GM12878 (cell line): ENCODE results near the gene ZSWIM6. TPM values are rescaled to one million over a fixed set of nuclear protein-coding genes. Genes with fewer than 3 reads are reported as not detected.

Experiments
- ATAC-seq: fragments of 200-7000 bp; cut with Tn5 transposase; 3 replicates; pipeline ENCODE4 v1.9.1; 2020; ENCODE audit warnings: mild to moderate bottlenecking, moderate library complexity
- BruUV-seq: library from RNA; stranded (reverse); fragments of 400-500 nt; replicated peaks from 2 replicates; lab custom pipeline; 2021; lab: Mats Ljungman, UMichigan
- CTCF ChIA-PET: fragments of 300-600 bp; sonication (Branson Sonifier 250); formaldehyde crosslinking; extraction: SDS; loops from one replicate; lab custom pipeline; 2021; ENCODE audit warnings: inconsistent platforms; lab: Yijun Ruan, JAX
- POLR2A ChIA-PET: fragments of 350-600 bp; formaldehyde crosslinking; extraction: SDS; loops from one replicate; lab custom pipeline; 2021; ENCODE audit warnings: inconsistent platforms; lab: Charles Lee
- RAD21 ChIA-PET: fragments of 300-600 bp; sonication (Branson Sonifier 250); formaldehyde crosslinking; loops from one replicate; lab custom pipeline; 2023; ENCODE audit warnings: antibody characterized with exemption; ENCODE audit not compliant: unreplicated experiment; lab: Charles Lee
- SMC1A ChIA-PET: fragments of 300-600 bp; sonication (Branson Sonifier 250); formaldehyde crosslinking; loops from one replicate; lab custom pipeline; 2023; ENCODE audit not compliant: unreplicated experiment, uncharacterized antibody; lab: Charles Lee
- DNase-seq: peaks from one replicate; pipeline ENCODE4 v3.0.0-alpha.2; 2011; ENCODE audit warnings: low read depth, low spot score
- FAIRE-seq: peaks from 3 replicates; lab custom pipeline; 2011; peaks lifted over from hg19 to GRCh38; lab: Jason Lieb, UNC
- H2AFZ ChIP-seq: 2 replicates; pipeline ENCODE4 v1.6.0; 2011; ENCODE audit warnings: low read depth, low read length, control low read depth; ENCODE audit not compliant: control insufficient read depth
- H3K27ac ChIP-seq: 2 replicates; pipeline ENCODE4 v1.5.1; 2011; ENCODE audit warnings: control low read depth; ENCODE audit not compliant: control insufficient read depth, insufficient read depth
- H3K27me3 ChIP-seq, 2 experiments: replicated peaks in 1 of 2; 2 replicates each; pipeline versions ENCODE4 v1.6.0 to v1.6.1; 2011; ENCODE audit warnings: low read length in 1 of 2; ENCODE audit not compliant: control insufficient read depth in 2 of 2, insufficient read depth in 2 of 2
- H3K36me3 ChIP-seq, 2 experiments: 2 replicates each; pipeline ENCODE4 v1.5.1; 2011; ENCODE audit warnings: low read length in 1 of 2; ENCODE audit not compliant: control insufficient read depth in 2 of 2, insufficient read depth in 2 of 2
- H3K4me1 ChIP-seq: 2 replicates; pipeline ENCODE4 v1.6.1; 2011; ENCODE audit warnings: mild to moderate bottlenecking, low read length, moderate library complexity, mixed read lengths; ENCODE audit not compliant: control insufficient read depth, insufficient read depth
- H3K4me2 ChIP-seq: 2 replicates; pipeline ENCODE4 v1.6.0; 2011; ENCODE audit warnings: control low read depth; ENCODE audit not compliant: control insufficient read depth, insufficient read depth
- H3K4me3 ChIP-seq: fragments of 200-600 bp; sonication (generic); 2 replicates; pipeline ENCODE4 v1.5.1; 2016
- H3K79me2 ChIP-seq: 2 replicates; pipeline ENCODE4 v1.6.0; 2011; ENCODE audit warnings: low read length; ENCODE audit not compliant: control insufficient read depth, insufficient read depth
- H3K9ac ChIP-seq: 2 replicates; pipeline ENCODE4 v1.8.0; 2011; ENCODE audit warnings: low read length, control low read depth, mixed read lengths; ENCODE audit not compliant: control insufficient read depth, insufficient read depth
- H3K9me3 ChIP-seq: replicated peaks from 3 replicates; pipeline ENCODE4 v1.5.1; 2011; ENCODE audit warnings: mild to moderate bottlenecking, low read length; ENCODE audit not compliant: control insufficient read depth, insufficient read depth
- H4K20me1 ChIP-seq: 2 replicates; pipeline ENCODE4 v1.6.0; 2011; ENCODE audit not compliant: control insufficient read depth, insufficient read depth
- BMI1 ChIP-seq: fragments of 450-650 bp; IDR thresholded peaks from 2 replicates; pipeline ENCODE4 v1.6.1; 2016; ENCODE audit warnings: mild to moderate bottlenecking, moderate library complexity, borderline replicate concordance
- CBX5 ChIP-seq: sonication (generic); IDR thresholded peaks from 2 replicates; pipeline ENCODE4 v1.6.1; 2016; ENCODE audit warnings: low read depth, moderate library complexity, mild to moderate bottlenecking, inconsistent platforms
- DPF2 ChIP-seq: fragments of 450-650 bp; IDR thresholded peaks from 2 replicates; pipeline ENCODE4 v1.6.1; 2017; ENCODE audit warnings: mild to moderate bottlenecking
- HDAC2 ChIP-seq: fragments of 200-600 bp; sonication (generic); IDR thresholded peaks from 2 replicates; pipeline ENCODE4 v1.6.1; 2017
- JUNB ChIP-seq: IDR thresholded peaks from 2 replicates; pipeline ENCODE4 v1.6.1; 2016; ENCODE audit warnings: antibody characterized with exemption, mild to moderate bottlenecking
- JUND ChIP-seq: IDR thresholded peaks from 2 replicates; pipeline ENCODE4 v1.6.1; 2012; ENCODE audit warnings: low read depth, mild to moderate bottlenecking, low read length, improper control_type of control experiment, moderate library complexity
- SIX5 ChIP-seq: IDR thresholded peaks from 2 replicates; pipeline ENCODE4 v1.6.1; 2011; ENCODE audit warnings: mild to moderate bottlenecking, low read depth, low read length, moderate library complexity; ENCODE audit not compliant: severe bottlenecking
- SMARCA5 ChIP-seq: fragments of 450-650 bp; IDR thresholded peaks from 2 replicates; pipeline ENCODE4 v1.6.1; 2017; ENCODE audit warnings: mild to moderate bottlenecking
- SP1 ChIP-seq: IDR thresholded peaks from one replicate; pipeline ENCODE4 v1.6.1; 2011; ENCODE audit warnings: low read depth, low read length
- SREBF1 ChIP-seq: IDR thresholded peaks from 2 replicates; pipeline ENCODE4 v1.6.1; 2012; ENCODE audit warnings: mild to moderate bottlenecking, low read length
- STAT1 ChIP-seq: fragments of 450-650 bp; conservative IDR thresholded peaks from 2 replicates; pipeline ENCODE4 v1.6.1; 2014; ENCODE audit warnings: antibody characterized with exemption, mild to moderate bottlenecking
- WRNIP1 ChIP-seq: IDR thresholded peaks from 2 replicates; pipeline ENCODE4 v1.6.1; 2011; ENCODE audit warnings: low read depth, low read length, improper control_type of control experiment, borderline replicate concordance
- ZBED1 ChIP-seq: IDR thresholded peaks from 2 replicates; pipeline ENCODE4 v1.6.1; 2016; ENCODE audit warnings: borderline replicate concordance
- WGBS: methylation state at CpG from one replicate; pipeline ENCODE4 v1.1.6; 2016; ENCODE audit warnings: low lambda C conversion rate; ENCODE audit not compliant: insufficient replicate concordance, insufficient coverage; ENCODE audit errors: missing lambda C conversion rate; 5-methylcytosine and 5-hydroxymethylcytosine counted together
- in situ Hi-C: fragments of 300-500 bp; cut with MboI; formaldehyde crosslinking; loops from 9 replicates; pipeline ENCODE4 v1.14.3; 2018; ENCODE audit warnings: mixed read lengths
- intact Hi-C: fragments of 100-400 bp; cut with micrococcal nuclease; formaldehyde crosslinking; loops from one replicate; pipeline ENCODE4 v1.14.2; 2022; ENCODE audit not compliant: unreplicated experiment
- polyA plus RNA-seq, 11 experiments: library from polyadenylated mRNA; depleted of rRNA in 4 of 11; unstranded in 6 of 11; stranded (reverse) in 5 of 11; fragments of >200 nt; fragmentation: Nextera tagmentation in 4 of 11; fragmentation: Illumina TruSeq in 1 of 11; extraction: Ambion mirVana in 4 of 11; extraction: Trizol in 1 of 11; gene quantifications; 1 replicate in 1 of 11; 2 replicates in 10 of 11; pipeline versions ENCODE4 v1.2.1 to v1.2.3, GENCODE V29; 2011 to 2016; ENCODE audit warnings: inconsistent platforms in 2 of 11, missing spikeins in 2 of 11, low read depth in 1 of 11
- total RNA-seq, 4 experiments: library from RNA; depleted of rRNA in 3 of 4; stranded (reverse); fragments of >200 nt in 3 of 4; fragmentation: Illumina TruSeq in 1 of 4; extraction: Trizol in 1 of 4; gene quantifications; 2 replicates each; pipeline versions ENCODE4 v1.2.1 to v1.2.3, GENCODE V29; 2013 to 2021
- TF ChIP-seq, protein P1 (sequence below): fragments of 450-650 bp; formaldehyde crosslinking; IDR thresholded peaks from 2 replicates; pipeline ENCODE4 v1.5.0; 2022; ENCODE audit warnings: mild to moderate bottlenecking, missing genetic modification characterization
- TF ChIP-seq, protein P2 (sequence below): fragments of 450-650 bp; IDR thresholded peaks from 2 replicates; pipeline ENCODE4 v1.6.1; 2017; ENCODE audit warnings: mild to moderate bottlenecking, low read depth, inconsistent platforms; ENCODE audit not compliant: poor library complexity, severe bottlenecking
- TF ChIP-seq, protein P3 (sequence below): IDR thresholded peaks from 2 replicates; pipeline ENCODE4 v1.6.1; 2012; ENCODE audit warnings: low read depth, low read length, improper control_type of control experiment

Gene ZSWIM6
- total and polyA plus RNA-seq, 10 of the 15 experiments (the other 5 are each of a cell fraction or from before 2014, with no cell fraction given), result 0.53 to 6.2 (median 3.4) TPM

DNA sequence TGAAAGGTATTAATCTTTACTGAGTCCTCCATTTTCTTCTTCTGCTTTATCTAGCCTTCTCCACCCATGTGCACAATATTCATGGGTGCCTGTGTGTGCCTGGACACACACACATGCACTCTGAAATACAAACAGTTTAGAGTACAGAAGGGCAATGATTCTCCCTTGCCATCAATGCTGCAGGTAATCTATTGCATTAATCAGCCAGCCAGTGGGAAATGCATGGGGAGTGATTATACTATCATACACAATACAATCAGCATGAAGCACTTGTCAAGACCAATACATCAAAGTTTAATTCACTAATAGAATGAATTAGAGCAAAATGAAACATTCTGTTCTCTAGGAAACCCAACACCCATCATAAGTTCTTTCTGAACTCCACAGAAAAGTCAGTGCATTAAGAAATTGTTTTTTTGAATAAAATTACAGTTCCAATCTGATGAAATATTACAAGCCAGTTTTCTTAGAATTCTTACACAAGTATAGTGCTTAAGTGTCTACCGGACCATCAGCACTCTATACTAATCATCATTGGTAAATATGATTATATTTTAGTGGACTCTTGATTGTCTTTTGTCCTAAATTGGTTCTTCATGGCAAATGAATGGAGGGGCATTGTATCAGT lies 172.2 kb downstream of the ZSWIM6 start:
- TF ChIP-seq, protein P1, sequence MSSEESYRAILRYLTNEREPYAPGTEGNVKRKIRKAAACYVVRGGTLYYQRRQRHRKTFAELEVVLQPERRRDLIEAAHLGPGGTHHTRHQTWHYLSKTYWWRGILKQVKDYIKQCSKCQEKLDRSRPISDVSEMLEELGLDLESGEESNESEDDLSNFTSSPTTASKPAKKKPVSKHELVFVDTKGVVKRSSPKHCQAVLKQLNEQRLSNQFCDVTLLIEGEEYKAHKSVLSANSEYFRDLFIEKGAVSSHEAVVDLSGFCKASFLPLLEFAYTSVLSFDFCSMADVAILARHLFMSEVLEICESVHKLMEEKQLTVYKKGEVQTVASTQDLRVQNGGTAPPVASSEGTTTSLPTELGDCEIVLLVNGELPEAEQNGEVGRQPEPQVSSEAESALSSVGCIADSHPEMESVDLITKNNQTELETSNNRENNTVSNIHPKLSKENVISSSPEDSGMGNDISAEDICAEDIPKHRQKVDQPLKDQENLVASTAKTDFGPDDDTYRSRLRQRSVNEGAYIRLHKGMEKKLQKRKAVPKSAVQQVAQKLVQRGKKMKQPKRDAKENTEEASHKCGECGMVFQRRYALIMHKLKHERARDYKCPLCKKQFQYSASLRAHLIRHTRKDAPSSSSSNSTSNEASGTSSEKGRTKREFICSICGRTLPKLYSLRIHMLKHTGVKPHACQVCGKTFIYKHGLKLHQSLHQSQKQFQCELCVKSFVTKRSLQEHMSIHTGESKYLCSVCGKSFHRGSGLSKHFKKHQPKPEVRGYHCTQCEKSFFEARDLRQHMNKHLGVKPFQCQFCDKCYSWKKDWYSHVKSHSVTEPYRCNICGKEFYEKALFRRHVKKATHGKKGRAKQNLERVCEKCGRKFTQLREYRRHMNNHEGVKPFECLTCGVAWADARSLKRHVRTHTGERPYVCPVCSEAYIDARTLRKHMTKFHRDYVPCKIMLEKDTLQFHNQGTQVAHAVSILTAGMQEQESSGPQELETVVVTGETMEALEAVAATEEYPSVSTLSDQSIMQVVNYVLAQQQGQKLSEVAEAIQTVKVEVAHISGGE (CRISPR knock-in tag), result no peak
- TF ChIP-seq SMARCA5 (no peak), SREBF1 (no peak), SIX5 (no peak), ZBED1 (no peak), JUND (no peak), HDAC2 (no peak), STAT1 (no peak), BMI1 (no peak), CBX5 (no peak), DPF2 (no peak), WRNIP1 (no peak), SP1 (no peak), JUNB (no peak)
- TF ChIP-seq, protein P2, sequence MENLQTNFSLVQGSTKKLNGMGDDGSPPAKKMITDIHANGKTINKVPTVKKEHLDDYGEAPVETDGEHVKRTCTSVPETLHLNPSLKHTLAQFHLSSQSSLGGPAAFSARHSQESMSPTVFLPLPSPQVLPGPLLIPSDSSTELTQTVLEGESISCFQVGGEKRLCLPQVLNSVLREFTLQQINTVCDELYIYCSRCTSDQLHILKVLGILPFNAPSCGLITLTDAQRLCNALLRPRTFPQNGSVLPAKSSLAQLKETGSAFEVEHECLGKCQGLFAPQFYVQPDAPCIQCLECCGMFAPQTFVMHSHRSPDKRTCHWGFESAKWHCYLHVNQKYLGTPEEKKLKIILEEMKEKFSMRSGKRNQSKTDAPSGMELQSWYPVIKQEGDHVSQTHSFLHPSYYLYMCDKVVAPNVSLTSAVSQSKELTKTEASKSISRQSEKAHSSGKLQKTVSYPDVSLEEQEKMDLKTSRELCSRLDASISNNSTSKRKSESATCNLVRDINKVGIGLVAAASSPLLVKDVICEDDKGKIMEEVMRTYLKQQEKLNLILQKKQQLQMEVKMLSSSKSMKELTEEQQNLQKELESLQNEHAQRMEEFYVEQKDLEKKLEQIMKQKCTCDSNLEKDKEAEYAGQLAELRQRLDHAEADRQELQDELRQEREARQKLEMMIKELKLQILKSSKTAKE, result no peak
- TF ChIP-seq, protein P3, sequence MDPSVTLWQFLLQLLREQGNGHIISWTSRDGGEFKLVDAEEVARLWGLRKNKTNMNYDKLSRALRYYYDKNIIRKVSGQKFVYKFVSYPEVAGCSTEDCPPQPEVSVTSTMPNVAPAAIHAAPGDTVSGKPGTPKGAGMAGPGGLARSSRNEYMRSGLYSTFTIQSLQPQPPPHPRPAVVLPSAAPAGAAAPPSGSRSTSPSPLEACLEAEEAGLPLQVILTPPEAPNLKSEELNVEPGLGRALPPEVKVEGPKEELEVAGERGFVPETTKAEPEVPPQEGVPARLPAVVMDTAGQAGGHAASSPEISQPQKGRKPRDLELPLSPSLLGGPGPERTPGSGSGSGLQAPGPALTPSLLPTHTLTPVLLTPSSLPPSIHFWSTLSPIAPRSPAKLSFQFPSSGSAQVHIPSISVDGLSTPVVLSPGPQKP, result no peak
- Histone ChIP-seq H3K27ac (no peak overlapping the region), H3K4me2 (no peak overlapping the region), H3K27me3 (no peaks in the 10 kb centered on the region), H2AFZ (no peak overlapping the region), H3K36me3 (no peaks in the 10 kb centered on the region; a peak in 1 of 4 replicates), H3K9ac (no peak overlapping the region), H3K9me3 (no peaks in the 10 kb centered on the region), H3K4me3 (no peak overlapping the region), H3K79me2 (no peaks in the 10 kb centered on the region), H3K4me1 (no peaks in the 10 kb centered on the region), H4K20me1 (no peaks in the 10 kb centered on the region)
- in situ Hi-C loops, result no loop called here
- no peak for FAIRE-seq
- intact Hi-C loops, result no loop called here
- BruUV-seq, result no TSS peak
- 48% methylated on average over 1 of the region's 1 CpG for WGBS
- ChIA-PET CTCF (interaction anchor here (1.1 kb wide), 1 partner anchor 14 kb away, joined by 3 read pairs; no protein-coding TSS in a partner anchor), SMC1A (no interaction called here), RAD21 (interaction anchor here (1.3 kb wide), 1 partner anchor 61 kb away, joined by 3 read pairs; no protein-coding TSS in a partner anchor), POLR2A (no interaction called here)
- ATAC-seq, result no peak
- no peak for DNase-seq
